Testis (tissue), 3 donors: ENCODE data around the gene SDF2L1. TPM values are rescaled to one million over a fixed set of nuclear protein-coding genes. Genes with fewer than 3 reads are reported as not detected.
"Not testable (repeated sequence)": the region's sequence is repeated elsewhere in the genome, so short reads cannot be mapped to it uniquely, and the experiment has no call there.

Source experiments
- DNase-seq: peaks from one replicate; pipeline ENCODE4 v3.0.0-alpha.2; 2019
- H3K27ac ChIP-seq, 2 donors: fragments of 200-600 bp; sonication (generic); one replicate each; pipeline ENCODE4 v1.5.1; 2019
- H3K27me3 ChIP-seq: fragments of 200-600 bp; sonication (generic); one replicate; pipeline ENCODE4 v1.5.1; 2019
- H3K36me3 ChIP-seq: fragments of 200-600 bp; sonication (generic); one replicate; pipeline ENCODE4 v1.5.1; 2017; ENCODE audit warnings: low read depth; ENCODE audit errors: missing control alignments
- H3K4me1 ChIP-seq: fragments of 200-600 bp; sonication (generic); one replicate; pipeline ENCODE4 v1.5.1; 2019
- H3K4me3 ChIP-seq, 2 donors: fragments of 200-600 bp; sonication (generic); one replicate each; pipeline ENCODE4 v1.5.1; 2017 to 2019
- H3K9me3 ChIP-seq: fragments of 200-600 bp; sonication (generic); one replicate; pipeline ENCODE4 v1.5.1; 2017
- POLR2A ChIP-seq: fragments of 450-650 bp; IDR thresholded peaks from one replicate; pipeline ENCODE4 v1.6.1; 2017; ENCODE audit warnings: antibody characterized with exemption, mild to moderate bottlenecking, moderate library complexity
- WGBS, 2 donors: methylation state at CpG; one replicate each; pipeline ENCODE4 v1.1.5; 2018; 5-methylcytosine and 5-hydroxymethylcytosine counted together
- intact Hi-C: fragments of 100-400 bp; cut with DNase I; formaldehyde crosslinking; loops from one replicate; pipeline ENCODE4 v1.15.1; 2023; ENCODE audit warnings: low total_unique reads
- polyA plus RNA-seq: library from polyadenylated mRNA; stranded (reverse); fragments of 350-450 nt; fragmentation: Illumina TruSeq; extraction: RNeasy Lipid Tissue Mini Kit (QIAGEN cat#74804); gene quantifications from one replicate; pipeline ENCODE4 v1.2.3, GENCODE V29; 2014; ENCODE audit warnings: low read depth, low replicate concordance; ENCODE audit not compliant: insufficient read depth
- total RNA-seq, 2 donors: library from RNA; depleted of rRNA; stranded (reverse); fragments of >200 nt; gene quantifications; one replicate each; pipeline ENCODE4 v1.2.3, GENCODE V29; 2016
- TF ChIP-seq, protein P1 (sequence below), 3 experiments: fragments of 450-650 bp in 2 of 3; fragments of 200-600 bp in 1 of 3; sonication (generic) in 1 of 3; IDR thresholded peaks; one replicate each; pipeline ENCODE4 v1.5.1; 2016 to 2019; ENCODE audit warnings: antibody characterized with exemption in 3 of 3, mild to moderate bottlenecking in 2 of 3, moderate library complexity in 1 of 3

SDF2L1 gene
- total and polyA plus RNA-seq, 3 donors from 2014 or later = 23.9 to 34.3 (median 33.0) TPM

DNA sequence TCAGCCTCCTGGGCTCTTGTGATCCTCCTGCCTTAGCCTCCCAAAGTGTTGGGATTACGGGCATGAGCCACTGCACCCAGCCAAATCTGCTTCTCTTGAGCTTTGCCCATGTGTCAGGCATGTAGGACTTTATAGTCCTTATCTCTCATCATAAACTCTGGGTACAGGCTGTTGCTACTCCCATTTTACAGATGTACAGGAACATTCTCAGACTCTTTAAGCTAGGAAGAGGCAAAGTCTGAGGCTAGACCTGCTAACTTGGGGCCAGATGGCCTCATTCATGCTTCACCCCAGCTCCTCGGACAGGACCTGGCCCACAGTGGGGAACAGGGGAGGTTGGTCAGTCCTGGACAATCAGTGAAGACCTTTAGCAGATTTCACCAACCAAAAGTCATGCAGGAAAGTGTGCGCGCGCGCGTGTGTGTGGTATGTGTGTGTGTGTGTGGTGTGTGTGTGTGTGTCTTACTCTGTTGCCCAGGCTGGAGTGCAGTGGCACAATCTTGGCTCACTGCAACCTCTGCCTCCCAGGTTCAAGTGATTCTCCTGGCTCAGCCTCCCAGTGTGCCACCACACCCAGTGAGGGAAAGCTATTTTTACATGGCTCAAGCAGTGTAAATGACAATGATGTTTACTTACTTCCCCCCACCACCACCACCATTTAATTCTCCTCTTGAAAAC lies 36.1 kb upstream of the SDF2L1 start:
- intact Hi-C loops = no loop called here
- no peak for TF ChIP-seq POLR2A
- TF ChIP-seq, protein P1, sequence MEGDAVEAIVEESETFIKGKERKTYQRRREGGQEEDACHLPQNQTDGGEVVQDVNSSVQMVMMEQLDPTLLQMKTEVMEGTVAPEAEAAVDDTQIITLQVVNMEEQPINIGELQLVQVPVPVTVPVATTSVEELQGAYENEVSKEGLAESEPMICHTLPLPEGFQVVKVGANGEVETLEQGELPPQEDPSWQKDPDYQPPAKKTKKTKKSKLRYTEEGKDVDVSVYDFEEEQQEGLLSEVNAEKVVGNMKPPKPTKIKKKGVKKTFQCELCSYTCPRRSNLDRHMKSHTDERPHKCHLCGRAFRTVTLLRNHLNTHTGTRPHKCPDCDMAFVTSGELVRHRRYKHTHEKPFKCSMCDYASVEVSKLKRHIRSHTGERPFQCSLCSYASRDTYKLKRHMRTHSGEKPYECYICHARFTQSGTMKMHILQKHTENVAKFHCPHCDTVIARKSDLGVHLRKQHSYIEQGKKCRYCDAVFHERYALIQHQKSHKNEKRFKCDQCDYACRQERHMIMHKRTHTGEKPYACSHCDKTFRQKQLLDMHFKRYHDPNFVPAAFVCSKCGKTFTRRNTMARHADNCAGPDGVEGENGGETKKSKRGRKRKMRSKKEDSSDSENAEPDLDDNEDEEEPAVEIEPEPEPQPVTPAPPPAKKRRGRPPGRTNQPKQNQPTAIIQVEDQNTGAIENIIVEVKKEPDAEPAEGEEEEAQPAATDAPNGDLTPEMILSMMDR (IDR thresholded peaks at IDR 0.05) = no peak

DNA sequence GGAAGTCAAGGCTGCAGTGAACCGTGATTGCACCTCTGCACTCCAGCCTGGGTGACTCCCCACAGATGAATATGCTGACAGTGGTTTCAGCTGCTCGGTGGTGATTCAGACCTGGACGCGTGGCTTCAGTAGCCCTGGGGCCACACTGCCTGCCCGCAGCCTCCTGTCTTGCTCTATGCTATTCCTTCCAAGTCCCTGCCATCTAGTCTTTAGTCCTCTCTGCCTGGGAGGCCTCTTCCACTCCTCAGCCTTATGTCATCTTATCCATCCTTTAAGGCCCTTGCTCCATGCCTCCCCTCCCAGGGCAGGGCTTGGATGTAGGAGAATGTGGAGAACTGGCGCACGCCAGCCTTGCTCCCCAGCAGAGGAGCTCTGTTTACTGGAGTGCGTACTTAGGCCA lies 35.3 kb upstream of the SDF2L1 start:
- Histone ChIP-seq H3K36me3 (no peaks in the 10 kb centered on the region), H3K27me3 (no peaks in the 10 kb centered on the region), H3K27ac (no peak overlapping the region), H3K4me1 (no peaks in the 10 kb centered on the region), H3K4me3 (no peak overlapping the region), H3K9me3 (no peaks in the 10 kb centered on the region)
- no peak for TF ChIP-seq POLR2A
- TF ChIP-seq, protein P1 (IDR thresholded peaks at IDR 0.05) = no peak
- 84 to 88% methylated on average over 8 of the region's 8 CpGs for WGBS, 2 donors
- DNase-seq = no peak
- intact Hi-C loops = no loop called here

More for the DNA sequence above, 36.1 kb upstream of the SDF2L1 start:
- H3K27me3 ChIP-seq = no peaks in the 10 kb centered on the region
- no peak overlapping the region for H3K27ac ChIP-seq
- H3K9me3 ChIP-seq = no peaks in the 10 kb centered on the region
- 93 to 99% methylated on average over 7 of the region's 7 CpGs for WGBS, 2 donors
- no peaks in the 10 kb centered on the region for H3K36me3 ChIP-seq
- DNase-seq = no peak
- H3K4me3 ChIP-seq = no peak overlapping the region
- H3K4me1 ChIP-seq = no peaks in the 10 kb centered on the region

DNA sequence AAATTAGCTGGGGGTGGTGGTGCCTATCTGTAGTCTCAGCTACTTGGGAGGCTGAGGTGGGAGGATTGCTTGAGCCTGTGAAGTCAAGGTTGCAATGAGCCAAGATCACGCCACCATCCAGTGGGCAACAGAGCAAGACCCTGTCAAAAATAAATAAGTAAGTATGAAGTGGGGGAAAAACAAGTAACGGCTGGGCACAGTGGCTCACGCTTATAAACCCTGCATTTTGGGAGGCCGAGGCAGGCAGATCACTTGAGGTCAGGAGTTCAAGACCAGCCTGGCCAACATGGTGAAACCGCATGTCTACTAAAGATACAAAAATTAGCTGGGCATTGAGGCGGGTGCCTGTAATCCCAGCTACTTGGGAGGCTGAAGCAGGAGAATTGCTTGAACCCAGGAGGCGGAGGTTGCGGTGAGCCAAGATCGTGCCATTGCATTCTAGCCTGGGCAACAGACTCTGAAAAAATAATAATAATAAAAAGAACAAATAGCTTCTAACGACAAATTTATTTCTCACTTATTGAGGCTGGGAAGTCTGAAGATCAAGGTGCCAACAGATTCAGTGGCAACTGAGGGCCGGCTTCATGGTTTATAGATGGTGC lies 32.4 kb upstream of the SDF2L1 start:
- DNase-seq = not testable (repeated sequence)

DNA sequence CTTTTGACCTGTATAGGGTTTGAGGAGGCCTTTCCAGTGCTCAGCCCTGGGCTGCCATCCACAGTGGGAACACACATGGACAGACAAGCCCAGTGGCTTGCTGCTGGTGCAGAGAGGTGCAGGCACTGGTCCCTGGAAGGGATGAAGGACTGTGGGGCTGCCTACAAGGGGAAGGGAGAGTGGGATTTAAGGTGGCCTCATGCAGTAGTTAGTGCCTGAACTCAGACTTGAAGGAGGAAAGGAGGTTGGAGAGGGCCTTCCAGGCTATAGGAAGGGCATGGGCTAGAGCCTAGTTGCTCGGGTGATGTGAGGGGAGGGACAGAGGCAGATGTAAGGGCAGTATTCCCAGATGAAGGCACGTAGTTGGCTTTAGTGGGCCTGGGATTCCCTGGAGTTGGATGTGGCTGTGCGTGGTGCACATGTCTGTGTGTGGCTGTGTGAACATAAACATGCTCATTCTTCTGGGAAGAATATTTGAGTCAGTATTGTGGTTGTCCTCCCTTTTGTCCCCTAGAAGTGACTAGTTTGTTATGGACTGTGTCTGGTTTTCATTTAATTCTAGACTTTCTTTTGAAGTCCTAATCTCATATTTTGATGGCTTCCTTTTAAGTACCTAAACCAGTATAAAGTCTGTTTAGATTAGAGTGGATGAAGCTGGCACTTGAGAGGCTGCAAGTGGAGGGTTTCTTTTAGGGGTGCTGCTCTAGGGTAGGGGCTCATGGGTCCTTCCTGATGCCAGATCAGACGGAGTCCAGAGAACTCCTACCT lies 30.7 kb upstream of the SDF2L1 start:
- TF ChIP-seq, protein P1 (IDR thresholded peaks at IDR 0.05) = no peak

More for the DNA sequence above, 32.4 kb upstream of the SDF2L1 start:
- intact Hi-C loops, H3K27ac ChIP-seq, H3K36me3 ChIP-seq, H3K4me3 ChIP-seq, H3K4me1 ChIP-seq, H3K9me3 ChIP-seq, H3K27me3 ChIP-seq: not testable (repeated sequence)
- WGBS, 2 donors = 94 to 95% methylated on average over 11 of the region's 11 CpGs

DNA sequence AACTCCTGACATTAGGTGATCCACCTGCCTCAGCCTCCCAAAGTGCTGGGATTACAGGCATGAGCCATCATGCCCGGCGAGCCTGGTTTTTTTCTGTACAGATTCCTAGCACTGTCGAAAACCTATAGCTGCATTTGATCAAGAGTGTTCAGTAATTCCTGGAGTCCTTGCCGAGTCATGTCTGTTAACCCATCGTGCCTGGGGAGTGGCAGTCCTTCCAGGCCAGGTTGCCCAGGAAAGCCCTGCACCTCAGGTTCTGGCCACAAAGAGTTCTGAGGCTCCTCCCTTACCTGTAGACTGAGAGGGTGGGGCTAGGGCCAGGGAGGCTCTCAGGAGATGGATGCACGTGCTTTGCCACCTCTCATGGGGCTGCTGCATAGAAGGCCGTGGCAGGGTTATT lies 29.2 kb upstream of the SDF2L1 start:
- TF ChIP-seq POLR2A = no peak
- TF ChIP-seq, protein P1 (IDR thresholded peaks at IDR 0.05) = no peak
- H3K4me3 ChIP-seq = no peak overlapping the region
- intact Hi-C loops = no loop called here
- no peaks in the 10 kb centered on the region for H3K36me3 ChIP-seq
- H3K27ac ChIP-seq = no peak overlapping the region
- no peak for DNase-seq
- H3K9me3 ChIP-seq = no peaks in the 10 kb centered on the region
- no peaks in the 10 kb centered on the region for H3K27me3 ChIP-seq
- WGBS, 2 donors = 74 to 86% methylated on average over 6 to 7 of the region's 7 CpGs
- no peaks in the 10 kb centered on the region for H3K4me1 ChIP-seq

More for the DNA sequence above, 30.7 kb upstream of the SDF2L1 start:
- intact Hi-C loops = no loop called here
- Histone ChIP-seq H3K9me3 (no peaks in the 10 kb centered on the region), H3K27me3 (no peaks in the 10 kb centered on the region), H3K4me1 (no peaks in the 10 kb centered on the region), H3K27ac (no peak overlapping the region), H3K4me3 (no peak overlapping the region), H3K36me3 (no peaks in the 10 kb centered on the region)
- WGBS, 2 donors = 78 to 91% methylated on average over 4 of the region's 4 CpGs
- no peak for DNase-seq
